ENCODE data around the gene LGR4.
"Not testable (repeated sequence)": the region's sequence is repeated elsewhere in the genome, so short reads cannot be mapped to it uniquely, and the experiment has no call there.

LGR4 gene

GRCh38 chr11:27458182-27458581, 14.4 kb downstream of the LGR4 start:
- no peak for DNase-seq (ENCODE audit: low read depth in 2 of 2)

GRCh38 chr11:27456795-27457329, 15.7 kb downstream of the LGR4 start:
- no peak for DNase-seq (ENCODE audit: low read depth in 2 of 2)

GRCh38 chr11:27456140-27456794, 16.3 kb downstream of the LGR4 start:
- DNase-seq (ENCODE audit: low read depth in 2 of 2) = no peak

- no peak for DNase-seq (ENCODE audit: low read depth in 2 of 2)
Measured at GRCh38 chr11:27455667-27456066, 16.9 kb downstream of the LGR4 start.

- no peak for DNase-seq (ENCODE audit: low read depth in 2 of 2)
Measured at GRCh38 chr11:27453701-27454100, 18.9 kb downstream of the LGR4 start.

GRCh38 chr11:27452147-27452546, 20.4 kb downstream of the LGR4 start:
- no peak for DNase-seq (ENCODE audit: low read depth in 2 of 2)

GRCh38 chr11:27451244-27451965, 21.2 kb downstream of the LGR4 start:
- no peak for DNase-seq (ENCODE audit: low read depth in 2 of 2)

- not testable (repeated sequence) for DNase-seq (ENCODE audit: low read depth in 2 of 2)
Measured at GRCh38 chr11:27448184-27448540, 24.4 kb downstream of the LGR4 start.

GRCh38 chr11:27447288-27448183, 25.1 kb downstream of the LGR4 start:
- no peak for DNase-seq (ENCODE audit: low read depth in 2 of 2)

- no peak for DNase-seq (ENCODE audit: low read depth in 2 of 2)
Measured at GRCh38 chr11:27445625-27446024, 27.0 kb downstream of the LGR4 start.

- DNase-seq (ENCODE audit: low read depth in 2 of 2) = no peak
Measured at GRCh38 chr11:27444801-27445215, 27.8 kb downstream of the LGR4 start.

GRCh38 chr11:27443746-27444507, 28.7 kb downstream of the LGR4 start:
- DNase-seq (ENCODE audit: low read depth in 2 of 2) = no peak

- no peak for DNase-seq (ENCODE audit: low read depth in 2 of 2)
Measured at GRCh38 chr11:27443227-27443626, 29.4 kb downstream of the LGR4 start.

- DNase-seq (ENCODE audit: low read depth in 2 of 2) = no peak
Measured at GRCh38 chr11:27440090-27440489, 32.5 kb downstream of the LGR4 start.

- no peak for DNase-seq (ENCODE audit: low read depth in 2 of 2)
Measured at GRCh38 chr11:27438595-27438981, 34.0 kb downstream of the LGR4 start.

GRCh38 chr11:27437829-27438594, 34.6 kb downstream of the LGR4 start:
- no peak for DNase-seq (ENCODE audit: low read depth in 2 of 2)

GRCh38 chr11:27436916-27437315, 35.7 kb downstream of the LGR4 start:
- no peak for DNase-seq (ENCODE audit: low read depth in 2 of 2)

GRCh38 chr11:27433742-27434141, 38.8 kb downstream of the LGR4 start:
- DNase-seq (ENCODE audit: low read depth in 2 of 2) = no peak

- no peak for DNase-seq (ENCODE audit: low read depth in 2 of 2)
Measured at GRCh38 chr11:27431808-27432207, 40.8 kb downstream of the LGR4 start.

GRCh38 chr11:27429761-27430393, 42.7 kb downstream of the LGR4 start:
- no peak for DNase-seq (ENCODE audit: low read depth in 2 of 2)
